GM12892 (cell line): ENCODE data around the gene POU4F1.

Experiments
- DNase-seq: peaks from one replicate; pipeline ENCODE4 v3.0.0; 2011; ENCODE audit not compliant: insufficient read length
- FAIRE-seq: peaks from 2 replicates; lab custom pipeline; 2011; peaks lifted over from hg19 to GRCh38; lab: Jason Lieb, UNC
- POLR2A ChIP-seq: IDR thresholded peaks from 2 replicates; pipeline ENCODE4 v1.6.1; 2011; ENCODE audit warnings: low read depth, low read length, control low read depth
- POLR2AphosphoS5 ChIP-seq: IDR thresholded peaks from 2 replicates; pipeline ENCODE4 v1.6.1; 2011; ENCODE audit warnings: low read depth, low read length, control low read depth
- TAF1 ChIP-seq: IDR thresholded peaks from 2 replicates; pipeline ENCODE4 v1.6.1; 2011; ENCODE audit warnings: low read depth, mild to moderate bottlenecking, control low read depth, low read length, borderline replicate concordance

Gene POU4F1

DNA sequence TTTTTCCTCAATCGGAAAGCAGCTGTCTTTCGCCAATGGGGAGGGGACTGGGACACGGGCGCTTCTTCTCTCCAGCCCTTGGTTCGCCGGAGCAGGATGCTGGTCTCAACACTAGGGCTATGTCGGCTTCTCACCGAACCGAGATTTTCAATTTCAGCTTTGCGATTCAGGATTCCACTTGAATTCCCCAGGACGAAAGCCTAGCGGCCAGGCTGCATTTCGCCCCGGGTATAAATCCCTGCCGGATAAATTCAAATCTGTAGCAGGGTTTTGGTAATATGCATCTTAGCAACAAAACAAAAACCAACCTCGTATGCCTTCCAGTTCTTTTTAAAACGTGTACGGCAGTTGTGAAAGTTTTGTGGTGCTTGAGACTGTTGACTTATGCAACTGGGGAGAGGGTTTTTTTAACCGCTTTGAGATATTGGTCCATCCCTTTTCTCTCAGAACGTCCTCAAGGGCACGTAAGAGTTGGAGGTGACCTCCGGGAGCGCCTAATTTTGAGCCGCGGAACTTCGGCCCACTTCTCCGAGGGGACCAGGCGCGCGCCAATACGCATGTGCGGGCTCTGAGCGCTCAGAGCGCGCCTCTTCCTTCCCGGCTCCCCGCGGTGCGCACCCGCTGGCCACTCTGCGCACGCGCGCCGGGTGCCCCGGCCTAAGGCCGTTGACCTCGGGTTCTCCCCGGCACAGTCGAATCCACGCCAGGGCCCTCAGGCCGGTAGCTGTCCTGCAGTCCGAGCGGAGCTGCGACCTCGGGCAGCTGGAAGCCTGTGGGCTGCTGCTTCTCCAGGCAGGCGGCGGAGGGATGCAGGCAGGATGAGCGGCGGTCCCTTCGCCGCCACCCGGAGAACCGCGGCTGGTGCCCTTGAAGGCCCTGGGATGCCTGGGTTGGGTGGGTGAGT lies 7.6 kb downstream of the POU4F1 start:
- FAIRE-seq = no peak
- TF ChIP-seq POLR2AphosphoS5 (no peak), POLR2A (no peak), TAF1 (no peak)
- DNase-seq = peak; percentile 42

DNA sequence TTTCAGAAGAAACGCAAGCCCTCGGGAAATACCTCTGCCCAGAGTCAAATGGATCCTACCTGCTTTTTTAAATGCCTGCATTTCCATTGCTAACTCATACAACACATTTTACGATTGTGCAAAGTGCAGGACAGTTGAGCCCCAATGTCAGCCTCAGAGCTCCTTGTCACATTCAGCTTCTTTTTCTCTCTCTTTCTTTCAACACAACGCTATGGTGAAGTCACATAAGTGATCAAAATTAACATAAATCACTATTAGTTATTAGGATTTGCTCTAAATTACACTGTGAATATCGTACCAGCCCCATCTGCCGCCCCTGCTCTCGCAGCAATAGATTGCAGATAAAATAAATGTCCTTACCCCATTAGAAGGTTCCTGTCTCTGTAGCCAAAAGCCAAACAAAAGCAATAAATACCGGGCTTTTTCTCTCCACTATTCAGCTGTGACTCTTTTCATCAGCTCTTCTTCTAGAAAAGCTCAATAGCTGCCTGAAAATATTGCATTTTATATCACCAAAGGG lies 8.8 kb downstream of the POU4F1 start:
- FAIRE-seq = no peak
- DNase-seq = no peak
- TF ChIP-seq TAF1 (no peak), POLR2AphosphoS5 (no peak), POLR2A (no peak)

DNA sequence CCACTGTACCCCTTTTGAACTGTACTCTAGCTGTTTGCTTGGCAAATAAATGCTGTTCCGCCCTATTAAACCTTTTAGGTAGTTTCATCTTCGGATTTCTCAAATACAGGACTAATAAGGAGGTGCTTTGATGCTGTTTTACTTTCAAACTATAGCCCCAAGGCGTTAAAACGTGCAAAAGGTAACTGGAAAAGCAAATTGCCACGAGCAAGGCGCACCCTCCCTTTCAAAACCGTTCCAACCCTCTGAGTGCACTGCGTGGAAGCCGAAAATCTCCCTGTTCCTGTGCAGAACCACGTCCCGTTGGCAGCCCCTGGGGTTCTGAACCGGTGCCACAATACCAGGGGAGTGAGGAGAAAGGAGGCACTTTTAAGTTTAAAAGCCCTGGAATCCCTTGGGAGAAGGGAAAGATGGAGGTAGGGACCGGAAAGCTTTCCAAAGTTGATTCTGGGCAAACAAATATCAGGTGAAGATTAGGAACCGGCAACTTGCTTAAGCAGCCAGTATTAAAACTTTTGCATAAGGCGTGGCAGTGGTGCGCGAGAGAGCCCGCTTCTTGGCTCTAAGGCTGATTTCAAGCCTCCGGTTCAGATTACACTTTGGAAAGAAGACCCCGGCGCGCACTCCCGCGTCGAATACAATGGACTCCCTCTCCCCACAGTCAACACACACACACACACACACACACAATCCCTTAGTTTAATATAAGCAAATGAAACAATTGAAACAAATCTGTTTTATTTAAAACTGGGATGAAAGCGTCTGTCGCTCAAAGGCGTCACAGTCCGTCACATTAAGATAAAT lies 9.5 kb downstream of the POU4F1 start:
- FAIRE-seq (no peak), DNase-seq (no peak)
- TF ChIP-seq POLR2A (no peak), POLR2AphosphoS5 (no peak), TAF1 (no peak)

DNA sequence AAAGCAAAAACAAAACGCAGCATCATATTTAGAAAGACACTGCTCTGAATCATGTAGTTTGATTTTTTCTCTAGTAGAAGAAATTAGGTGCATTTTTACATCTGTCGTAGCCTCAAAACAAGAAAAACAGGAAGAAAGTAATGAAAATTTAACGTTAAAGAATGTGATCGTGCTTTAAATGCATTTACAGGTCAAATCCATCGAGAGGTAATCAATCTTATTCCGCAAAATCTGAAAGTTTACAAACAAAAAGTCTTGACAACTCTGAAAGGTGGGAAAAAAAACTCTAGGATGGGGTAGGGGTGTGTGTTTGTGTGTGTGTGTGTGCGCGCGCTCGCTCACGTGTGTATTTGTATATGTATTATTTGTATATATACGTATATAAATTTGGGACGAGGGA lies 10.2 kb downstream of the POU4F1 start:
- FAIRE-seq = no peak
- no peak for DNase-seq
- TF ChIP-seq TAF1 = no peak

- FAIRE-seq (no peak), DNase-seq (no peak)
- no peak for TF ChIP-seq POLR2A
- no peak for TF ChIP-seq TAF1
- no peak for TF ChIP-seq POLR2AphosphoS5
Measured at GRCh38 chr13:78592584-78592983, 10.8 kb downstream of the POU4F1 start.

DNA sequence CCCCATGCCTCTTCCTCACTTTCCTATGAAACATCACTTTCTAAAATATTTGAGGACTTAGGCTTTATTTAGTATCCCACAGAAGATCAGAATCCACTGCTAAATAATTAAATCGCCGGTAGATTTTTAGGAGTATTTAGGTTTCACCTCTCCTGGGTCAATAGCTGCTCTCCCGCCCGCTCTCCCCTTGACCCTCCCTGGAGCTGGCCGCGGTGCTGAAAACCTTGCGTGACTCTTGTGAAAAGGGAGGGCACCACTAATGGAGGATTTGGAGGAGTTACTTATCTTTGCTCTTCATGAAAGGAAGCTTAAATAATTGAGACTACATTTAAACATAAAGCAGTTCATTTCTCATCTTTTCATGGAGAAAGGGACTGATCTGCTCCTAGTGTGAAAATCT lies 14.1 kb downstream of the POU4F1 start:
- no peak for DNase-seq
- no peak for FAIRE-seq
- TF ChIP-seq POLR2AphosphoS5 = no peak
- no peak for TF ChIP-seq TAF1

DNA sequence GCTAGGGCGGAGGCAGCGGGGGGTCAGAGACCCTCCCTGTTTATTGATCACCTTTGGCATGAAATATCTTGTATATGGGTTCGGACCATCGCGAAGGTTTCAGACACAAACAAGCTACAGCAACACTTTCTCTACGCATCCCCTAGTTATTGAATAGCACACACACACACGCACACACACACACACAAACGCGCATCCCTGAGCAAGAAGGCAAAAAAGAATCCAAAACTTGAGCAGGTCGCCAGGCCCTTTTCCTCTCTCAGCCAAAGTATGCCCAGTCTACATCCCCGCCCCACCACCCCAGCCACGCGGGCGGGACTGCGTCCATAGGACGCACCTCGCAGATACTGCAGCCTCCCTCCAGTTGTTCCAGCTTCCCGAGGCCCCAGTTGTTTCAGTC lies 16.0 kb downstream of the POU4F1 start:
- no peak for FAIRE-seq
- no peak for DNase-seq
- no peak for TF ChIP-seq POLR2AphosphoS5
- TF ChIP-seq TAF1 = no peak
- no peak for TF ChIP-seq POLR2A

DNA sequence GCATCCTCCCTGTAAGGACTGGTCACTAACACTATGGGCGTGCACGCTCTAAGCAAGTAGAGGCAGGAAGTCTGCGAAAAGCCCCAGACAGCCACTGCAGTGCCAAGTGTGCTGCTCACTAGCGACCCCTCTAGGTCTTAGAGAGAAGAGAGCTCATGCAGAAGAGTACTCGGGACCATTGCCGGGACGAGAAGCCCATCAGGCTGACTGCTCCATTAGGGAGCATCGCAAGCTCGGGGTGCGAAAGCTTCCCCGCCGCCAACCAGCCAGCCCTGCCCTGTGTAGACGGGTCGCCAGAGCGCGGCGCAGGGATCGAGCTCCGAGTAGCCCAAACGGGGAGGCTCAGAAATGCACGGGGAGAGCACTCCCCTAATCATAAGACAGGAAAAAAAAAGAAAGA lies 16.6 kb downstream of the POU4F1 start:
- no peak for DNase-seq
- no peak for FAIRE-seq
- TF ChIP-seq POLR2AphosphoS5 (no peak), POLR2A (no peak), TAF1 (no peak)

- FAIRE-seq (no peak), DNase-seq (no peak)
- TF ChIP-seq TAF1 (no peak), POLR2A (no peak), POLR2AphosphoS5 (no peak)
Measured at GRCh38 chr13:78576261-78576660, 27.1 kb downstream of the POU4F1 start.

DNA sequence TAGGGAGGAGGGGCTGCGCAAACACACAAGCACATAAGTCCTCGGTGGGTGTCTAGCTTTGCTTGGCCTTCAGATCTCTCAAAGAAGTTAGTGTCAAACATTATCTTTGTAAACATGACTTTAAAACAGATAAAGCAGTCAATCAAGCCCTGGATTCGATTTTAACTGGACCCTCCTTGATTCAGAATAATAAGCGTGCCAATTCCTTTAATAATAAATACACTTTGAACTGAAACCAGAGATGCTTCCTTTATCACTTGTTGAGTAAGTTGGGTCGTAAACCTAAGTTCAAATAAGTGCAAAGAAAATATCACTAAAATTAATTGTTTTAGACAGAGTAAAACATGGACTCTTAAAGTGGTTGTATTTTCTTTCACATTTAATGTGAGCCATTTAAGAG lies 30.9 kb downstream of the POU4F1 start:
- DNase-seq (no peak), FAIRE-seq (no peak)
- no peak for TF ChIP-seq TAF1
- no peak for TF ChIP-seq POLR2AphosphoS5
- no peak for TF ChIP-seq POLR2A

GRCh38 chr13:78569029-78569428 lies 34.3 kb downstream of the POU4F1 start:
- no peak for TF ChIP-seq POLR2A
- TF ChIP-seq POLR2AphosphoS5 = no peak
- no peak for DNase-seq
- FAIRE-seq = no peak
